ENCODE results near the gene CXCL12. TPM values are rescaled to one million over a fixed set of nuclear protein-coding genes. Genes with fewer than 3 reads are reported as not detected.

Gene CXCL12
- total RNA-seq, 1 donor from 2014 or later: 13.9 TPM

- DNase-seq (ENCODE audit: low spot score in 2 of 2): peak; percentile 80 to 88
- no peak for FAIRE-seq
Observed at GRCh38 chr10:44386546-44387052, 1.7 kb upstream of the CXCL12 start.

- FAIRE-seq (no peak), DNase-seq (ENCODE audit: low spot score in 2 of 2) (no peak)
Observed at GRCh38 chr10:44385696-44386441, 972 bp upstream of the CXCL12 start.

GRCh38 chr10:44384601-44385025 lies 284 bp downstream of the CXCL12 start:
- no peak for FAIRE-seq

GRCh38 chr10:44383749-44384600 lies 922 bp downstream of the CXCL12 start:
- FAIRE-seq: no peak
- peak; percentile 41 to 51 for DNase-seq (ENCODE audit: low spot score in 2 of 2)

More at GRCh38 chr10:44384601-44385025, 284 bp downstream of the CXCL12 start:
- DNase-seq (ENCODE audit: low spot score in 2 of 2): peak; percentile 45 to 49

GRCh38 chr10:44382981-44383748 lies 1.7 kb downstream of the CXCL12 start:
- DNase-seq (ENCODE audit: low spot score in 2 of 2) (no peak), FAIRE-seq (no peak)

GRCh38 chr10:44382131-44382858 lies 2.6 kb downstream of the CXCL12 start:
- FAIRE-seq: no peak
- no peak for DNase-seq (ENCODE audit: low spot score in 2 of 2)

GRCh38 chr10:44380829-44381600 lies 3.9 kb downstream of the CXCL12 start:
- DNase-seq (ENCODE audit: low spot score in 2 of 2) (no peak), FAIRE-seq (no peak)

- DNase-seq (ENCODE audit: low spot score in 2 of 2) (no peak), FAIRE-seq (no peak)
Observed at GRCh38 chr10:44379907-44380306, 5.0 kb downstream of the CXCL12 start.

- FAIRE-seq: no peak
Observed at GRCh38 chr10:44378626-44379025, 6.3 kb downstream of the CXCL12 start.

GRCh38 chr10:44377651-44378310 lies 7.1 kb downstream of the CXCL12 start:
- DNase-seq (ENCODE audit: low spot score in 2 of 2) (no peak), FAIRE-seq (no peak)

More at GRCh38 chr10:44378626-44379025, 6.3 kb downstream of the CXCL12 start:
- DNase-seq (ENCODE audit: low spot score in 2 of 2): no peak

GRCh38 chr10:44376472-44377099 lies 8.3 kb downstream of the CXCL12 start:
- no peak for DNase-seq (ENCODE audit: low spot score in 2 of 2)
- no peak for FAIRE-seq

- DNase-seq (ENCODE audit: low spot score in 2 of 2) (no peak), FAIRE-seq (no peak)
Observed at GRCh38 chr10:44374155-44374554, 10.7 kb downstream of the CXCL12 start.

GRCh38 chr10:44373341-44373995 lies 11.4 kb downstream of the CXCL12 start:
- no peak for DNase-seq (ENCODE audit: low spot score in 2 of 2)
- FAIRE-seq: no peak

GRCh38 chr10:44372181-44372580 lies 12.7 kb downstream of the CXCL12 start:
- FAIRE-seq: no peak

GRCh38 chr10:44370731-44371248 lies 14.1 kb downstream of the CXCL12 start:
- FAIRE-seq (no peak), DNase-seq (ENCODE audit: low spot score in 2 of 2) (no peak)

More at GRCh38 chr10:44372181-44372580, 12.7 kb downstream of the CXCL12 start:
- DNase-seq (ENCODE audit: low spot score in 2 of 2): no peak

- FAIRE-seq: no peak
Observed at GRCh38 chr10:44369854-44370253, 15.0 kb downstream of the CXCL12 start.

GRCh38 chr10:44369296-44369695 lies 15.6 kb downstream of the CXCL12 start:
- FAIRE-seq (no peak), DNase-seq (ENCODE audit: low spot score in 2 of 2) (no peak)

More at GRCh38 chr10:44369854-44370253, 15.0 kb downstream of the CXCL12 start:
- DNase-seq (ENCODE audit: low spot score in 2 of 2): no peak
